Inferior parietal cortex (tissue), 1 donor: ENCODE data around the gene CDC37.
"Not testable (repeated sequence)": the region's sequence is repeated elsewhere in the genome, so short reads cannot be mapped to it uniquely, and the experiment has no call there.

Source experiments
- DNase-seq: peaks from one replicate; pipeline ENCODE4 v3.0.0-alpha.2; 2016; ENCODE audit errors: extremely low spot score

CDC37 gene

DNA sequence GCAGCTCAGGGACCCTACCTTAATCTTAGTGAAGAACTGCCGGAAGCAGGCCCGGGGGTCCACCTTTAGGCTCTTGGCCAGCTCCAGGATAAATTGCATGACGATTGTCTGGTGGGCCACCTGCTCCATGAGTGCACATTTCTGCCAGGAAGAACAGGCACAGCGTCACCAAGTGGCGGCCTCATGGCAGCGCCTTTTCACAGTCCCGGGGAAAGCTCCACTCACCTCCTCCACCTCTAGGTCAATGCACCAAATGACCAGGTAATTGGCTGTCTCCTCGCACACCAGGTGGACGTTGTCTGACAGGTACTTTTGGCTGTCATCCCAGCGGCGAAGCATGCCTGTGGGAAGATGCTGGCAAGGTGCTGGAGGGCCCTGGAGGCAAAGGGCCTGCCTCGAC is 8.3 kb downstream of the CDC37 start:
- DNase-seq: no peak

DNA sequence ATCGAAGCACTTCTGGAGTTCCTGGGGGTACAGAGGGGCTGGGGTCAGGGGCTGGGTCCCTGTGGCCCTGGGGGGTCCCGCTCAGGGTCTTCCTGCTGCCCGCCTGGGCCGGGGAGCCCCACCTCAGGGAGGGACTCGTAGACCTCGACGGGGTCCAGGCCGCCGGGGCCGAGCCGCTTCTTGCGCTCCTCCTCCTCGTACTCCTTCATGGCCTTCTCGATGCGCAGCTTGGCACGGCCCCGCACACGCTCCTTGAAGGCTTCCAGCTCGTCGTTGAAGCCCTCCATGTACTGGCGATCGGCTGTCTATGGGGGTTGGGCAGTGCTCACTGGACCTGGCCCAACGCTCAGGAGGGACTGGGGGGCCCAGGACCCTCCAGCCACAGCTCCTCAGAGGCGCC is 10.2 kb downstream of the CDC37 start:
- no peak for DNase-seq

DNA sequence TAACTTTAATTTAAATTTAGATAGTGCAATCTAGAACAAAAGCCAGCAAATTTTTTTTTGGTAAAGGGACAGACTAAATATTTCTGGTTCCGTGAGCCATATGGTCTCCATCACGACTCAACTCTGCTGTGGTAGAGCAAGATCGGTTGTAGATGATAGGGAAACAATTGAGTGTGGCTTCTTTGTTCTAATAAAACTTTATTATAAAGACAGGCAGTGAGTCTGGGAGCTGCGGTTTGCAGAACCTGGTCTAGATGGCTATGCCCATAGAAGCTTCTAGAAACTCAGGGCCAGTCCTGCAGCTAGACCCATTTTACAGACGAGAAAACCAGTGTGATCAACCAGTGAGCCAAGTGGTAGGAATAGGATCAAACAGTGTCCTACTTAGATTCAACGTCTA is 11.2 kb downstream of the CDC37 start:
- no peak for DNase-seq

DNA sequence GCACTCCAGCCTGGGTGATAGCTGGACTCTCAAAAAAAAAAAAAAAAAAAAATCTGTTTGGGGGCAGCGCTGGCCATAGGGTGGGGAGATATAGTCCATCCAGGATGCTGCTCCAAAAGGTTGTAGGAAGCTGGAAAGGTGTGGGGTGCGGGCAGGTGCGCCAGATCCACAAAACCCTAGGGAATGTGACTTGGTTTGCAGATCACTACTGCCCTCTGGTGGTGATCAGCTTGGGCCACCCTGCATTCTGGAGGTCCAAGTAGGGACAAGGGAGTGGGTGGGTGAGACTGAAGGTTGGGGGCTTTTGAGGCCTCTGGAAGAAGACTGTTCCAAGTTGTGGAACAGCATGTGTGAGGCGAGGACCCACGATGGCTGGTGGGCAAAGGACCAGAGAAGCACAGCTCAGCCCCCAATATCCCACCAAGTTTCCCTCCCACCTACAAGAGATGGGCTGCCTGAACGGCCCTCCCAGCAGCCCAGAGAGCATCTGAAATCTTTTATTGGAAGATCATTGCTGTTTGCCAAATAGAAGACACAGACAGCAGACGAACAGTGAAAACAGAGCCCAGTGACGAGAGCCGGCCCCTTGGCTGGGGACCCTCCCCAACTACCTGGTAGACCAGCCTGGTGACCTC is 12.6 kb downstream of the CDC37 start:
- peak; percentile 66 for DNase-seq

DNA sequence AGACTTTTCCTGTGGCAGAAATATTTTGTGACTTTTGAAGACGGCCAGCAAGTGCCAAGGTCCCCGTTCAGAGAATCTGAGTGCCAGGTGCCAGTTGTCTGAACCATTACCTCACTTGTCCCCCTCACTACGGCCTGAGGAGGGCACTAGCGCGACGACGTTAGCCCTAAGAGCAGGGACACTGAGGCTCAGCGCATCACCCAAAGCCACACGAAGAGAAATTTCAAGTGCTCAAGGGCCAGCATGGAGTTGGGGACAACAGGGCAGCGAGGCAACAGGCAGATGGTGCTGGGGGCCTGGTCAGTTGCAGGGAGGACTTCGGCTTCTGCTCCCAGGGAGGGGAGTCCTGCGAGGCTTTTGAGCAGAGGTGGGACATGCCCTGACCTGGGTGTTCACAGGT is 13.5 kb downstream of the CDC37 start:
- no peak for DNase-seq

DNA sequence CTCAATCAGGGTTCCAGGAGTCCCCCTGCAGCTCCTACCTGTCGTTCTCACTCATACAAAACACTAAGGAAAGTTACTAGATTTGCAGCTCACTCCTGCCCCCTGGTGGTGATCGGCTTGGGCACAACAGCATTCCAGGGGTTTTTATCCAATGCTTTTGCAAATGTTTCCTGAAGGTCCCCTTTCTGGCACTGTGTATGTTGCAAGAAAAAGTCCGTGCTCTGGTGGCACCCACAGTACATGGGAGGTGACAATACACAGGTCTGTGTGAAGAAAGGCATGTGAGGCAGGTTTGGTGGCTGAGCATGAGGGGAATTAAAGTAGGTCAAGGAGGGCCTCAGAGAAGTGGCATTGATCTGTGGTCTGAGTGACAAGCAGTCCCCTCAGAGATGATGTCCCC is 14.4 kb downstream of the CDC37 start:
- peak; percentile 95 for DNase-seq

DNA sequence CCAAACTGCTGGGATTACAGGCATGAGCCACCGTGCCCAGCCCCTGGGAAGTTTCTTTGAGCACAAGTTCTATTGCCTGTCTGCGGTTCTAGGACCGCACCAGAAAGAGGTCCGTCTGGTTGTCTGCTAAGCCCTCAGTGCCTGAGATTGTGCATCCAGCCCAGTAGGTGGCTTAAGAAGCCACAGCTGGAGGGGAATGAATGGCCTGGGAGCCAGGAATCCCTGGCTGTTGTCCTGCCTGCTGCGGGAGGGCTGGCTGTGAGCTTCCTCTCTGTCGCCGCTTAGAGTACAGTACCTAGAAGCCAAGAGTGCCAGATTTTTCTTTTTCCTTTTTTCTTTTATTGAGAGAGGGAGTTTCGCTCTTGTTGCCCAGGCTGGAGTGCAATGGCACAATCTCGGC is 18.8 kb downstream of the CDC37 start:
- no peak for DNase-seq

DNA sequence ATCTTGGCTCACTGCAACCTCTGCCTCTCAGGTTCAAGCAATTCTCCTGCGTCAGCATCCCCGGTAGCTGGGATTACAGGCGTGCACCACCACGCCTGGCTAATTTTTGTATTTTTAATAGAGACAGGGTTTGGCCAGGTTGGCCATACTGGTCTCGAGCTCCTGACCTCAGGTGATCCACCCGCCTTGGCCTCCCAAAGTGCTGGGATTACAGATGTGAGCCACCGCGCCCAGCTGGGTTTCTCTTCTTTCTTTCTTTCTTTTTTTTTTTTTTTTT is 20.2 kb downstream of the CDC37 start:
- not testable (repeated sequence) for DNase-seq

DNA sequence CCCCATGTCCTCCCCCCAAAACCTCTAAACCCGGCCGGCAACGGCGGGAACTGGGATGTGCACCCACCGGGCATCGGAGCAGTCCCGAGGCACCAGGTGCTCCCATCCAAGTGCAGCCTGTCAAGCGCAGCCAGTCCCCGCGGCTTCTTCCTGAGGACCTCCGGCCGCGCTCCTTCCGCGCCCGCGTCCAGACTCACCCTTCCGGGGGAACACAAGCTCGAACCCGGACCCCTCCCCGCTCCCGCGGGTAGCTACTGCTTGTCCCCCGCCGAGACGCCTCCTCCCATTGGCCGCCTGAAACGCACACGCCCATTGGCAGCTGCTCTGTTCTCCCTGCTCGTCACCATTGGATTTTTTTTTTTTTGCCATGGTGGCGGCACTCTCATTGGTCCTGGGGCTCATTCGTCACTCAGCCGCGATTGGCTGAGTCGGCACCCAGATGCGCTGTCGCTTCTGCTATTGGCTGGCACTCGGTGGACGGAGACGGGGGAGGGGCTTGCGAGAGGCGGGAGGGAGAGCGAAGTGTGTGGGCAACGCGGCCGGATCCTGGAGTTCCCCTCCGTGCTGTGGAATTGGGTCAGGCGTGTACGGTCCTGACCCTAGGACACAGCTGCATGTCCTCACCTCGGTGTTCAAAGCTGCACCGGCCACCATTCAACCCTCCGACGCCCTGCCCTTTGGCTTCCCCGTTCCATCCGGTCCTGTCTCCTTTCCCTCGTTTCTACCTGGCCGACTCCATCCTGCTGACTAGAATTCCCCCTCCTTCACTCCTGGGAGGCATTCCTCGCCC is 22.8 kb downstream of the CDC37 start, which contains the start of gene TYK2:
TSS of gene TYK2 (minus strand) at position 260 of the 790 bp plus-strand sequence. CDS start 2,166 bp downstream, outside the sequence.
- DNase-seq: peak; percentile 99

DNA sequence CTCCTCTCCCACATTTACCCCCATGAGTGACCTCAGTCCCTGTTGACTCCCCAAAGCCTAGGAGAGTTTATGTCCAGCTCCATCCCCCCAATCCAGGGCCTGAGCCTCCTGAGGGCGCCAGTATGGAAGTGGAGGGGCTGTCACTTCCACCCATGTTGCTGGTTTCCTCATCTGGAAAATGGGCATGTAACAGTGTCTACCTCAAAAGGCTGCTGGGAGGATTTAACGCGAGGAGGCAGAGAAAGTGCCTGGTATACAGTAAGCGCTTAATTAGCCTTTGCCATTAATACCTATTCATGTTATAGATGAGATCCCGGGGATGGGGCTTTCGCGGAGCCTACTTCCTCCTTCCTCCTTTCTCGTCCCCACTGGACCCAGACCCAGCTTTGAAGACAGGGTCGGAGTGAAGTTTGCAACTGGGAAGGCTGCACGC is 23.4 kb downstream of the CDC37 start:
- DNase-seq: no peak

DNA sequence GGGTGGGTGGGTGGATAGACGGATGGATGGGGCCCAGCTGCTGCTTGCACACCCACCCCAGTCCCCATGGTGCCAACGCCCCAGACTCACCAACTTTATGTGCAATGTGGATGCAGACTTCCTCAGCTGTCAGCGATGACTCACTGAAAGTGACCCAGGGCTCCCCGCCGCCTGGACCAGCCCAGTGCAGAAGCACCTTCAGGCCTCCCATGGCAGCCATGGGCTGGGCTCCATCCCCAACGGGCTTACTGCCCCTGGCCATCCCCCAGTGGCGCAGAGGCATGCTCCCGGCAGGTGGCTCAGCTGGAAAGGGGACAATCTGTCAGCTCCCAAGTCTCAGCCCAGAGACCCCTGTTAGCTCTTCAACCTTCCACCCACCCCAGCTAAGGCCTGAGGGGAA is 25.2 kb downstream of the CDC37 start:
- no peak for DNase-seq

DNA sequence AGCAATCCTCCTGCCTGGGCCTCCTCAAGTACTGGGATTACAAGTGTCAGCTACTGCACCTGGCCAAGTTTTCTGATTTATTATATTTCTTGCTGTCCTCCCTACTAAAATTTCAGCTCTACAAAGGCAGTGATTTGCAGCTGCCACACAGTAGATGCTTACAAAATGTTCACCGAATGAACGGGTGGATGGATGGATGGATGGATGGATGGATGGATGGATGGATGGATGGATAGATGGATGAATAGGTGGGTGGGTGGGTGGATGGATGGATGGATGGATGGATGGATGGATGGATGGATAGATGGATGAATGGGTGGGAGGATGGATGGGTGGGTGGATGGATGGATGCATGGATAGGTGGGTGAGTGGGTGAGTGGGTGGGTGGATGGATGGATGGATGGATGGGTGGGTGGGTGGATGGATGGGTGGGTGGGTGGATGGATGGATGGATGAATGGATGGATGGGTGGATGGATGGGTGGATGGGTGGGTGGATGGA is 26.2 kb downstream of the CDC37 start:
- DNase-seq: not testable (repeated sequence)

DNA sequence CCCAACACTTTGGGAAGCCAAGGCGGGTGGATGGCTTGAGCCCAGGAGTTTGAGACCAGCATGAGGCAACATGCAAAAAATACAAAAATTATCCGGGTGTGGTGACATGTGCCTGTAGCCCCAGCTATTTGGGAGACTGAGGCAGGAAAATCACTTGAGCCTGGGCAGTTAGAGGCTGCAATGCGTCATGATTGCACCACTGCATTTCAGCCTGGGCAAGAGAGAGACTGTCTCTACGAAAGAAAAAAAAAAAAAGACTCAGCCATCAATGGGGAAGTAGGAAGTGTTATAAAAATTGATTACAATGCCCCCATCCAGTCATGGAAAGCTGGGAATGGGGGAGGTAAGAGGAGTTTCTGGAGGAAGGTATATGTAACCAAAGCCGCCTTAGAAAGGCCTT is 28.4 kb downstream of the CDC37 start:
- no peak for DNase-seq

DNA sequence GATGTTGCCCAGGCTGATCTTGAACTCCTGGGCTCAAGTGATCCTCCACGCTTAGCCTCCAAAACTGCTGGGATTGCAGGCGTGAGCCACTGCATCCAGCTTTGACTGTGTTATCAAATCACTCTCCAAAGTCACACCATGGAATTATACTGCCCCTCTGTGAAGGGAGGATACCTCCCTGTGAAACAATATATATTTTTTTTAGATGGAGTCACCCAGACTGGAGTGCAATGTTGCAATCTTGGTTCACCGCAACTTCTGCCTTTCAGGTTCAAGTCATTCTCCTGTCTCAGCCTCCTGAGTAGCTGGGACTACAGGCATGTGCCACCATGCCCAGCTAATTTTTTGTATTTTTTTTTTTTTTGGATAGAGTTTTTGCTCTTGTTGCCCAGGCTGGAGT is 30.7 kb downstream of the CDC37 start:
- no peak for DNase-seq

DNA sequence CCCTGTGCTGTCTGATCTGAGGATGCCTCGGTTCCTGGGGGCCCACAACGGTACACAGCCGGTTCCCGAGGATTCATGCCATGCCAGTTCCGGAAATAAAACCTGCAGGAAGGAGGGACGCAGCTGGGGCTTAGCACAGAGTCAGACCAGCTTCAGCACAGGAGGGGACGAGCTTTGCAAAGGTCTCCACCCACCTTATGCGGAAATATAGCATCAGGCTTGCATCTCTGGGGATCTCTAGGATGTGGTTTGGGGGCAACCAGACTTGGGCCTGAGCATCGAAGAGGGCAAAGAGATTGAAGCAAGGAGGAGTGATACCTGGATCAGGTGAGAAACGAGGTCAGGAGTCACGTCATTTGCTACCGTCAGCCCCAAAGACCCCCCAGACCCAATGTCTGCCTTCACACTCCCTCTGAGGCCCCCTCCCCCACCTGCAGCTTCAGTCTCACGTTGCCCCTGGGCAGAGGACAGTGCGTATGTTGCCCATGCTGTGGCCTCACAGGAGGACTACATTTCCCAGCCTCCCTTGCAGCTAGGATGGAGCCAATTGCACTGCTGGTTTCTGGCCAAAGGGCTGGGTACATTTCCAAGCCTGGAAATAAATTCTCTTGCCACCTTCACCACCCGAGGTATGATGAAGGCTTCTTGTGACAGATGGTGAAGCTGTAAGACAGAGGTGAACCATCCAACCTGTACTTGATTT is 35.1 kb downstream of the CDC37 start:
- DNase-seq: no peak

DNA sequence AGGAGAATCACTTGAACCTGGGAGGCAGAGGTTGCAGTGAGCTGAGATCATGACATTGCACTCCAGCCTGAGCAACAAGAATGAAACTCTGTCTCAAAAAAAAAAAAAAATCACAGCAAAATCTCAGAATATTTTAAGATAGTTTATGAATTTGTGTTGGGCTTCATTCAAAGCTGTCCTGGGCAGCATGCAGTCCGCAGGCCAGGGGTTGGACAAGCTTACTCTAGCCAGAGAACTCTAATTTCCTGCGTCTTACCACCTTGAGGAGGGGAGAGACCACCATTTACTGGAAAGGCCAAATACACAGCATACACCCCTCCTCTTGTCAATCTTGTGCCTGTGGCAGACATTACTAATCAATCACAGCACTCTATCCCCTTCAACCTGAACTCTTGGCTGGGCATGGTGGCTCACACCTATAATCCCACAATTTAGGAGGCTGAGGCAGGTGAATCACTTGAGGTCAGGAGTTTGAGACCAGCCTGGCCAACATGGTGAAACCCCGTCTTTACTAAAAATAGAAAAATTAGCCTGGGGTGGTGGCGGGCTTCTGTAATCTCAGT is 36.3 kb downstream of the CDC37 start:
- DNase-seq: not testable (repeated sequence)

DNA sequence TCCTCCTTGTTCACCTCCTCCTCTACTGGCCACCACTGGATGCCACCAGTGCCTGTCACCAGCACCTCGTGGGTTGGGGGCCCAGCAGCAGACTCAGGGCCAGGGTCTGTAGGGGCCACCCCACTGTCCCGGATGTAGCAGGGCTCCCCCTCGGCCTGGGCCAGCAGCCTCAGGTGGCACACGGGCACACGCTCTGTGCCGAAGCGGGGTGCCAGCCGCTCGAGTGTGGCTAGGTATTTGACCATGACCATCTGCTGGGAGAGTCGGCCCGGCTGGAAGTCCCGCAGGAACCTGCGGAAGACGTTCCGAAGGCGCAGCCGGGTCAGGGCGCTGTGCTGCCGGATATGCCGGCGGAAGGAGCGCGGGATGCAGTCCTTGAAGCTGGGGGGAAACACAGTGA is 37.8 kb downstream of the CDC37 start:
- no peak for DNase-seq

DNA sequence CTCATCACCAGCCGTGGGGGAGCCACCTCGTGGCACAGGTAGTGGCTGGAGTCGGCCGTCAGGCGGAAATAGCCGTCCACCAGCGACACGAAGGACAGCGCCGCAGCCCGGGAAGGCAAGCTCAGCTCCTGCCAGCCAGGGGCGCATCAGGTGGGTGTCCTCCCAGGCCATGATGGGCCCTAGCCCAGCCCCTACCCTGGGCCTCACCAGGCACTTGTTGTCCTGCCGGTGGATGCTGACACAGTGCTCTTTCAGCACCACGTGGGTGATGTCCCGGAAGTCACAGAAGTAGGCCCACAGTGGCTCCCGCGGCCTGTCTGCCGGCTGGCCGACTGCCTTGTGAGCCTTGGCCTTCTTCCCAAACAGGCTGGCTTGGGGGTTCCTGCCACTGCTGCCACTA is 38.7 kb downstream of the CDC37 start:
- no peak for DNase-seq

DNA sequence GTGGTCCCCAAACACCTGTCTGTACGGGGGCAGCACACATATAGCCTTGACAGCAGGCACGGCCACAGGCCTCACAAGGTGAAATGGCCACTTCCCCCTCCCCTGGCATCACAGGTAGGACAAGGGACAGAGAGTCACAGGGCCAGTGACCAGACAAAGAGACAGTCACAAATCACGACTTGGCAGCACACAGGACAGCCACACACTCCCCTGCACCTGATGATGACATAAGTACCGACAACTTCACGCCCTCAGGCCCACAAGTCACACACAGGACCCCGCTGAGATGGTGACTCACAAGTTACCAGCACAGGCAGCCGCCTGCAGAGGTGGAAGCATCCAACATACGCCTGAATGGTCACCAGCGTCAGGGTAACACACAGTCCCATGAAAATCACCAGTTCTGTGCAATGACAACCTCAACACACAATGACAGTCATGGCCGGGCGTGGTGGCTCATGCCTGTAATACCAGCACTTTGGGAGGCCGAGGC is 39.5 kb downstream of the CDC37 start:
- DNase-seq: no peak

DNA sequence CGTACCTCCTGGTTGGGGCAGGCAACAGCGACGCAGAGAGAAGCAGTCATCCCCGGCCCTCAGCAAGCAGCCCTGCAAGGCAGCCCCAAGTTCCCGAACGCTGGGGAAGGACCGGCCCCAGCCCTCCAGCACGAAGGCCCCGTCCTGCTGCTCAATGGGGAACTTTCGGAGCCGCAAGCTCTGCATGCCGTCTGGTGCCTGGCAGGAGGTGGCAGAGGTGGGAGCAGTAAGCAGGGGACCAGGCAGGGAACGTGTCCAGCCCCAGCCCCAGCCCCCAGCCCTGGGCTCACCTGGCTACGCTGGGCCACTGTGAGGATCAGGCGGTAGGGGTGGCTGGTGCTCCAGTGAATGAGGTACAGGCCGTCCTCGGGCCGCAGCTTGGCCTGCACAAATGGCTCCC is 41.1 kb downstream of the CDC37 start:
- DNase-seq: no peak

DNA sequence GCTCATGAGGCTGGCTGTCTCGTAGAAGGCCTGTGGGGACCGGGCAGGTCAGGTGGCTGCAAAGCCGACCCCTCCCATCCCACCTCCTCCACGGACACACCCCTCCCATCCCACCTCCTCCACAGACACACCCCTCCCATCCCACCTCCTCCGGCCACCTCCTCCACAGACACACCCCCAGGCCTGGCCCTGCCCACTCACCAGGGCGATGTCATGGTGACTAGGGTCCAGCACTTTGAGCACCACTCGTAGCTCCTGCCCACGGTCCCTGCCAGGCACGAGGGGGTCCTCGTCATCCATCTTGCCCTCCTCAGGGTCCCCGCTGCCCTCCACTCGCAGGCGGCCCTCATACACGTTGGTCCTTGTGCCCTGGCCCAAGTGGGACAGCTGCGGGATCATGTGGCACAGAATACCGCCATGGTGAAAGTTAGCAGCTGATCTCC is 41.8 kb downstream of the CDC37 start:
- no peak for DNase-seq

DNA sequence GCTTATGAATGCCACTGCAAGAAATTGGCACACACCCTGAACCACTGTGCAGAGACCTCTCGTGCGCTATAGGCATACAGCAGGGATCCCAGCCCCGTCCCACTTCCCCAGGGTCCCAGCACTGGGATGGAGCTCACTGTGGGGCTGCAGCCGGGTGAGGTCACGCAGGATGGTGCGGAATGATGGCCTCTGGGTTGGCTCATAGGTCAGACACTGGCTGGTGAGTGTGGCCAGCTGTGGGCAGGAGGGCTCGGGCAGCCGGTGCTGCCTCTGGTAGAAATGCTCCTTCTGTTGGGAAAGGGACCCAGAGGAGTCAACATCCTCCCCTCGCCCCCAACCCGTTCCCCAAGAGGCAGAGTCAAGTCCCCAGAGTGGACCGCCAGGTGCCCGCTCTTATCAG is 46.9 kb downstream of the CDC37 start:
- no peak for DNase-seq
